22Rv1 (cell line): ENCODE measurements around the gene CCDC24.

Experiments used
- CTCF ChIP-seq: fragments of 450-650 bp; IDR thresholded peaks from 2 replicates; pipeline ENCODE4 v1.5.1; 2017; ENCODE audit warnings: mild to moderate bottlenecking
- ZFX ChIP-seq: fragments of 450-650 bp; IDR thresholded peaks from 2 replicates; pipeline ENCODE4 v1.6.1; 2017; ENCODE audit warnings: antibody characterized with exemption, borderline replicate concordance

GRCh38 chr1:44033041-44033575 lies 41.7 kb downstream of the CCDC24 start:
- TF ChIP-seq CTCF = no peak
- TF ChIP-seq ZFX = no peak
